Lung (tissue), 12 donors: ENCODE measurements around the gene GNAL. TPM values are rescaled to one million over a fixed set of nuclear protein-coding genes. Genes with fewer than 3 reads are reported as not detected.
A peak's percentile ranks its signal among the peaks of the same experiment; 100 is the strongest.

Experiments used
- ATAC-seq: fragments of 200-7000 bp; cut with Tn5 transposase; one replicate; pipeline ENCODE4 v1.9.1; 2020; ENCODE audit warnings: moderate number of reproducible peaks; ENCODE audit not compliant: insufficient read depth, low FRiP score
- DNase-seq, 3 donors: peaks; one replicate each; pipeline ENCODE4 v3.0.0-alpha.2; 2013 to 2017
- H3K27ac ChIP-seq, 2 donors: one replicate each; pipeline ENCODE4 v1.5.1; 2013; ENCODE audit warnings: mild to moderate bottlenecking in 2 of 2, moderate library complexity in 2 of 2, control low read depth in 1 of 2, inconsistent platforms in 1 of 2, low read depth in 1 of 2, low read length in 1 of 2
- H3K27me3 ChIP-seq, 3 donors: one replicate each; pipeline ENCODE4 v1.5.1; 2013; ENCODE audit warnings: low read length in 2 of 3; ENCODE audit not compliant: control insufficient read depth in 3 of 3, insufficient read depth in 3 of 3
- H3K36me3 ChIP-seq, 4 donors: one replicate each; pipeline ENCODE4 v1.5.1; 2013; ENCODE audit warnings: low read length in 4 of 4, mild to moderate bottlenecking in 1 of 4, moderate library complexity in 1 of 4; ENCODE audit not compliant: control insufficient read depth in 4 of 4, insufficient read depth in 4 of 4
- H3K4me1 ChIP-seq, 5 donors: one replicate each; pipeline ENCODE4 v1.5.1; 2013; ENCODE audit warnings: low read length in 5 of 5, mild to moderate bottlenecking in 2 of 5, moderate library complexity in 1 of 5; ENCODE audit not compliant: control insufficient read depth in 5 of 5, insufficient read depth in 5 of 5
- H3K4me3 ChIP-seq: one replicate; pipeline ENCODE4 v1.5.1; 2013; ENCODE audit warnings: mild to moderate bottlenecking, control low read depth, moderate library complexity
- H3K9ac ChIP-seq, 2 donors: one replicate each; pipeline ENCODE4 v1.5.1; 2013; ENCODE audit warnings: low read length in 2 of 2, control low read depth in 1 of 2; ENCODE audit not compliant: insufficient read depth in 1 of 2
- H3K9me3 ChIP-seq, 4 donors: one replicate each; pipeline ENCODE4 v1.5.1; 2013; ENCODE audit warnings: low read length in 3 of 4, mild to moderate bottlenecking in 1 of 4, moderate library complexity in 1 of 4; ENCODE audit not compliant: control insufficient read depth in 4 of 4, insufficient read depth in 3 of 4
- WGBS, 2 donors: extraction: QIAGEN DNeasy Blood & Tissue Kit; methylation state at CpG; one replicate each; pipeline ENCODE4 v1.1.7; 2013; 5-methylcytosine and 5-hydroxymethylcytosine counted together
- polyA plus RNA-seq, 2 donors: library from polyadenylated mRNA; stranded (reverse); fragments of 200-250 nt; gene quantifications; one replicate each; pipeline ENCODE4 v1.2.1, GENCODE V29; 2013
- total RNA-seq, 2 donors: library from RNA; depleted of rRNA in 1 of 2; stranded (reverse); fragments of >200 nt in 1 of 2; gene quantifications; one replicate each; pipeline ENCODE4 v1.2.1, GENCODE V29; 2014 to 2021
- TF ChIP-seq, protein P1 (sequence below): IDR thresholded peaks from 2 replicates; pipeline ENCODE4 v1.5.1; 2012; ENCODE audit warnings: mild to moderate bottlenecking; ENCODE audit errors: control extremely low read depth, extremely low read depth
- donor health status: control.
- donor health status: control.
- donor health status: Bipolar disorder and iron deficiency.
- donor health status: healthy.
- donor health status: DM: yes; HTN: yes; CAD: no.

GNAL gene
- total and polyA plus RNA-seq, 4 donors, result 0.49 to 3.7 (median 2.5) TPM

DNA sequence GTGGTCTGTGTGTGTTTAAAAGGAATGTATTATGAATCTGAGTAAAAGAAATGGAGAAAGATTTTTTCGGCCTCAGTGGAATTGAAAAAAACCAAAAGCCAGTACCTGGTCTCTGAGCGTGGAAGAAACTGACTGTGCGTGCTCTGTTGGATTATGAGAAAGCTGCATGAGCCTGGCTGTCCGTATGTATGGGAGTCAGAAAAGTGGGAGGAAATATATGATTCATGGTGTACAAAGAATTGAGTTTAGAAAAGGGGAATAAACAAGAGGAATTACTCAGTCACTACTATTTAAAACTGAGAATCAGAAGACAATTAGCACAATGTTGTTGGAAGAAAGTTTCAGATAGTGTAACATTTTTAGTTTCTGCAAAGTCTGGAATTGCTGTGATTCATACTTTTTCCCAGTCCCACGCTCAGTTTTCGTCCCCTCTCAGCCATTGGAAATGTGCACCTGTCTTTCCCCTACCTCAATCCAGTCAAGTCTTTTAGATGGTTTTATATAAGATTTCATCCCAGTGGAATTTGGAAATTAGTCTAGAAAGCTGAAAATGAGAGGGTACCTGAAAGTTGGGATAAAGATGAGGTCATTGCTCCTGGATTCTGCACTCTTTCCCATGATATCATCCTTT lies 95.7 kb downstream of the GNAL start:
- TF ChIP-seq, protein P1, sequence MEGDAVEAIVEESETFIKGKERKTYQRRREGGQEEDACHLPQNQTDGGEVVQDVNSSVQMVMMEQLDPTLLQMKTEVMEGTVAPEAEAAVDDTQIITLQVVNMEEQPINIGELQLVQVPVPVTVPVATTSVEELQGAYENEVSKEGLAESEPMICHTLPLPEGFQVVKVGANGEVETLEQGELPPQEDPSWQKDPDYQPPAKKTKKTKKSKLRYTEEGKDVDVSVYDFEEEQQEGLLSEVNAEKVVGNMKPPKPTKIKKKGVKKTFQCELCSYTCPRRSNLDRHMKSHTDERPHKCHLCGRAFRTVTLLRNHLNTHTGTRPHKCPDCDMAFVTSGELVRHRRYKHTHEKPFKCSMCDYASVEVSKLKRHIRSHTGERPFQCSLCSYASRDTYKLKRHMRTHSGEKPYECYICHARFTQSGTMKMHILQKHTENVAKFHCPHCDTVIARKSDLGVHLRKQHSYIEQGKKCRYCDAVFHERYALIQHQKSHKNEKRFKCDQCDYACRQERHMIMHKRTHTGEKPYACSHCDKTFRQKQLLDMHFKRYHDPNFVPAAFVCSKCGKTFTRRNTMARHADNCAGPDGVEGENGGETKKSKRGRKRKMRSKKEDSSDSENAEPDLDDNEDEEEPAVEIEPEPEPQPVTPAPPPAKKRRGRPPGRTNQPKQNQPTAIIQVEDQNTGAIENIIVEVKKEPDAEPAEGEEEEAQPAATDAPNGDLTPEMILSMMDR, result no peak

GRCh38 chr18:11785444-11786055 lies 96.5 kb downstream of the GNAL start:
- TF ChIP-seq, protein P1, result no peak
- ATAC-seq, result no peak
- H3K4me1 ChIP-seq, result peaks cover 0 to 12% (median 0%) of the 10 kb centered on the region in 5 donors
- no peak overlapping the region for H3K4me3 ChIP-seq
- H3K27me3 ChIP-seq, result no peaks in the 10 kb centered on the region
- H3K9me3 ChIP-seq, result no peaks in the 10 kb centered on the region
- 36% methylated on average over 9 of the region's 9 CpGs for WGBS, 2 donors
- DNase-seq, result no peak
- no peaks in the 10 kb centered on the region for H3K36me3 ChIP-seq
- H3K27ac ChIP-seq, result no peak overlapping the region
- H3K9ac ChIP-seq, result no peak overlapping the region

More for the DNA sequence above, 95.7 kb downstream of the GNAL start:
- WGBS, 2 donors, result 93 to 98% methylated on average over 6 of the region's 6 CpGs
- ATAC-seq, result no peak
- Histone ChIP-seq H3K36me3 (no peaks in the 10 kb centered on the region), H3K4me3 (no peak overlapping the region), H3K4me1 (peaks cover 0 to 6% (median 0%) of the 10 kb centered on the region in 5 donors), H3K9me3 (no peaks in the 10 kb centered on the region), H3K9ac (no peak overlapping the region), H3K27me3 (no peaks in the 10 kb centered on the region), H3K27ac (no peak overlapping the region)
- no peak for DNase-seq

DNA sequence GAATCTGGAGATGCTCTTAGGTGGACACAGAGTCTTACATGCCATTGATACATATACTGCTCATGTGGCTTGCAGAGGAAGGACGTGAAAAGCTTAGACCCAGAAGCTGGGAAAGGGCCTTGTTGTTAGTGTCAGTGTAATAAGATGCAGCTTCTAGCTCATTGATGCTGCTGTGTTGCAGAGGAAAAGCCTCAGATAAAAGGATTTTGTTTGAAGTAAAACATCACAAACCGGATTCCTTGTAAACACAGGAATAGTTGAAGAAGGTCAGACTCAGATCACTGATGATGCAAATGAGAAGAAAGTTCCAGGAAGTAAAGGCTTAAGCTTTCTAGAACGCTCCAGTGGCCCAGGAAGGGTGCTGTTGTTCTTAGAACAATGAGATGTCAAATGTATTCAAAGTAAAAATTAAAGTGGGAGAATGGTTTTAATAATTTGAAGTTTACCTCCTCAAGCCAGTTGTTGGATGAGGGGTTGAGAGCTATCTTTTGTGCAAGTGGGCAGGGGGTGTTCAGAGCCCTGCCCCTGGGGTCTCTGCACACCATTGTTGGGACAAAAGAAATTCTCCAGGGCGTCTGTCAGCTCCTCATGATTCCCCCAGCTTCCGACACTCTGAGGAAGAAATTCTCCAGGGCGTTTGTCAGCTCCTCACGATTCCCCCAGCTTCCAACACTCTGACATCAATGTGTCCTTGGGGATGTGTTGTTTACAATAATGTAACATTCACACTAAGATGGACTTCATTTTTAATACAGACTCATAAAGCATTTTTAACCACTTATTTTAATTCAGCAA lies 100.8 kb downstream of the GNAL start:
- WGBS, 2 donors, result 55 to 72% methylated on average over 7 of the region's 7 CpGs
- TF ChIP-seq, protein P1, result no peak
- no peaks in the 10 kb centered on the region for H3K9me3 ChIP-seq
- H3K27me3 ChIP-seq, result no peaks in the 10 kb centered on the region
- no peak overlapping the region for H3K27ac ChIP-seq
- H3K9ac ChIP-seq, result no peak overlapping the region
- peaks cover 0 to 12% (median 0%) of the 10 kb centered on the region in 5 donors for H3K4me1 ChIP-seq
- no peak overlapping the region for H3K4me3 ChIP-seq
- H3K36me3 ChIP-seq, result no peaks in the 10 kb centered on the region
- no peak for ATAC-seq
- peak in 2 of 3 donors; percentile 25 to 33 for DNase-seq
